Peyer's patch (tissue), 4 donors: ENCODE measurements around the gene L3MBTL4. TPM values are rescaled to one million over a fixed set of nuclear protein-coding genes. Genes with fewer than 3 reads are reported as not detected.
"Not testable (repeated sequence)": the region's sequence is repeated elsewhere in the genome, so short reads cannot be mapped to it uniquely, and the experiment has no call there.

Source experiments
- DNase-seq, 3 donors: peaks; one replicate each; pipeline ENCODE4 v3.0.0-alpha.2; 2017 to 2019
- H3K27ac ChIP-seq, 4 donors: fragments of 200-600 bp; sonication (generic); one replicate each; pipeline ENCODE4 v1.5.1; 2016 to 2019
- H3K27me3 ChIP-seq, 2 donors: fragments of 200-600 bp; sonication (generic); one replicate each; pipeline ENCODE4 v1.5.1; 2019
- H3K36me3 ChIP-seq, 3 donors: fragments of 200-600 bp; sonication (generic); one replicate each; pipeline ENCODE4 v1.5.1; 2016 to 2019
- H3K4me1 ChIP-seq, 4 donors: fragments of 200-600 bp; sonication (generic); one replicate each; pipeline ENCODE4 v1.5.1; 2016 to 2019
- H3K4me3 ChIP-seq, 4 donors: fragments of 200-600 bp; sonication (generic); 1 replicate in 3 of 4; 2 replicates in 1 of 4; pipeline ENCODE4 v1.5.1; 2016 to 2019; ENCODE audit warnings: mild to moderate bottlenecking in 1 of 4
- H3K9me3 ChIP-seq, 4 donors: fragments of 200-600 bp; sonication (generic); one replicate each; pipeline ENCODE4 v1.5.1; 2016 to 2019; ENCODE audit warnings: mild to moderate bottlenecking in 1 of 4
- POLR2A ChIP-seq, 2 donors: fragments of 450-650 bp; IDR thresholded peaks; one replicate each; pipeline ENCODE4 v1.5.1; 2017; ENCODE audit warnings: antibody characterized with exemption in 2 of 2, mild to moderate bottlenecking in 2 of 2, moderate library complexity in 2 of 2
- total RNA-seq, 4 donors: library from RNA; depleted of rRNA; stranded (reverse); fragments of >200 nt; gene quantifications; one replicate each; pipeline ENCODE4 v1.1.0, GENCODE V29; 2016
- TF ChIP-seq, protein P1 (sequence below), 6 experiments: fragments of 450-650 bp in 4 of 6; fragments of 200-600 bp in 2 of 6; sonication (generic) in 1 of 6; IDR thresholded peaks; one replicate each; pipeline ENCODE4 v1.5.1; 2017 to 2019; ENCODE audit warnings: antibody characterized with exemption in 6 of 6, mild to moderate bottlenecking in 3 of 6, moderate library complexity in 1 of 6

The L3MBTL4 gene
- total RNA-seq, 4 donors from 2014 or later = 6.5 to 25.6 (median 13.7) TPM

- Histone ChIP-seq H3K4me1 (no peaks in the 10 kb centered on the region), H3K27me3 (no peaks in the 10 kb centered on the region), H3K36me3 (no peaks in the 10 kb centered on the region), H3K9me3 (no peaks in the 10 kb centered on the region), H3K4me3 (no peak overlapping the region), H3K27ac (no peak overlapping the region)
- TF ChIP-seq POLR2A (IDR thresholded peaks at IDR 0.05) = no peak
- TF ChIP-seq, protein P1, sequence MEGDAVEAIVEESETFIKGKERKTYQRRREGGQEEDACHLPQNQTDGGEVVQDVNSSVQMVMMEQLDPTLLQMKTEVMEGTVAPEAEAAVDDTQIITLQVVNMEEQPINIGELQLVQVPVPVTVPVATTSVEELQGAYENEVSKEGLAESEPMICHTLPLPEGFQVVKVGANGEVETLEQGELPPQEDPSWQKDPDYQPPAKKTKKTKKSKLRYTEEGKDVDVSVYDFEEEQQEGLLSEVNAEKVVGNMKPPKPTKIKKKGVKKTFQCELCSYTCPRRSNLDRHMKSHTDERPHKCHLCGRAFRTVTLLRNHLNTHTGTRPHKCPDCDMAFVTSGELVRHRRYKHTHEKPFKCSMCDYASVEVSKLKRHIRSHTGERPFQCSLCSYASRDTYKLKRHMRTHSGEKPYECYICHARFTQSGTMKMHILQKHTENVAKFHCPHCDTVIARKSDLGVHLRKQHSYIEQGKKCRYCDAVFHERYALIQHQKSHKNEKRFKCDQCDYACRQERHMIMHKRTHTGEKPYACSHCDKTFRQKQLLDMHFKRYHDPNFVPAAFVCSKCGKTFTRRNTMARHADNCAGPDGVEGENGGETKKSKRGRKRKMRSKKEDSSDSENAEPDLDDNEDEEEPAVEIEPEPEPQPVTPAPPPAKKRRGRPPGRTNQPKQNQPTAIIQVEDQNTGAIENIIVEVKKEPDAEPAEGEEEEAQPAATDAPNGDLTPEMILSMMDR (IDR thresholded peaks at IDR 0.05) = no peak
- DNase-seq = no peak
These were observed 17.9 kb downstream of the L3MBTL4 start for GRCh38 chr18:6396847-6397246.

DNA sequence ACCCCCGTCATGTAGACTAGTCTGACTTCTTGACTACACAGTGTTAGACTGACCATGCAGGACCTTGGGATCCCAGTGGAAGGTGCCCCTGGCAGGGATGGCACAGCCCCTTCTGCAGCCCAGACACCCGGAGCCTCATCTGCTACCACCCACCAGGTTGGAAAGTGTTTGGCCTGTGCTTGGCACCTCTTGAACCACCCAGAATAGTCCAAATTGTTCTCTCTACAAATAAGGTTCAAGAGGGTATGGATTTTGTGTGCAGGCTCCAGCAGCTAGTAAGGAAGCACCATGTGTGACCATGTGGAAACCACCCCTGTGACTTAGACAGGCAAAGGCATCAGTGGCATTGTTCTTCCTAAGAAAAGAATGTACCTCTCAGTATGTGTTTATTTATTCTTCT lies 18.4 kb downstream of the L3MBTL4 start:
- no peaks in the 10 kb centered on the region for H3K4me1 ChIP-seq
- no peaks in the 10 kb centered on the region for H3K27me3 ChIP-seq
- H3K36me3 ChIP-seq = no peaks in the 10 kb centered on the region
- TF ChIP-seq POLR2A (IDR thresholded peaks at IDR 0.05) = no peak
- TF ChIP-seq, protein P1 (IDR thresholded peaks at IDR 0.05) = no peak
- H3K9me3 ChIP-seq = no peaks in the 10 kb centered on the region
- DNase-seq = no peak
- H3K4me3 ChIP-seq = no peak overlapping the region
- H3K27ac ChIP-seq = no peak overlapping the region

DNA sequence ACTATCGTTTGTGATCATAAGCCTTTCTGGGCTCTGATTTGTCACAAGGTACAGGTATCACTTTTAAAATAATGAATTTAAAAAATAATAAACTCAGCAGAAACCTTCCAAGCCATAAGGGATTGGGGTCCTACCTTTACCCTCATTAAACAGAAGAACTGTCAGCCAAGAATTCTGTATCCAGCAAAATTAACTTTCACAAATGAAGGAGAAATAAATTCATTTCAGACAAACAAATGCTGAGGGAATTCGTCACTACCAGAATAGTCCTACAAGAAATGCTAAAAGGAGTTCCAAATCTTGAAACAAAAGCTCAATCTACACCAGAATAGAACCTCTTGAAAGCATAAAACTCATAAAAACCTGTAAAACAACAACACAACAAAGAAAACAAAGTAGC lies 25.7 kb downstream of the L3MBTL4 start:
- TF ChIP-seq, protein P1 (IDR thresholded peaks at IDR 0.05) = no peak
- no peak for TF ChIP-seq POLR2A (IDR thresholded peaks at IDR 0.05)
- no peaks in the 10 kb centered on the region for H3K27me3 ChIP-seq
- H3K4me1 ChIP-seq = no peaks in the 10 kb centered on the region
- H3K36me3 ChIP-seq = no peaks in the 10 kb centered on the region
- H3K27ac ChIP-seq = no peak overlapping the region
- no peaks in the 10 kb centered on the region for H3K9me3 ChIP-seq
- no peak overlapping the region for H3K4me3 ChIP-seq
- DNase-seq = no peak

- H3K36me3 ChIP-seq = no peaks in the 10 kb centered on the region
- no peaks in the 10 kb centered on the region for H3K9me3 ChIP-seq
- no peak overlapping the region for H3K27ac ChIP-seq
- TF ChIP-seq, protein P1 (IDR thresholded peaks at IDR 0.05) = no peak
- no peak for TF ChIP-seq POLR2A (IDR thresholded peaks at IDR 0.05)
- H3K4me1 ChIP-seq = no peaks in the 10 kb centered on the region
- DNase-seq = no peak
- no peaks in the 10 kb centered on the region for H3K27me3 ChIP-seq
- H3K4me3 ChIP-seq = no peak overlapping the region
These were observed 31.7 kb downstream of the L3MBTL4 start for GRCh38 chr18:6382963-6383362.

DNA sequence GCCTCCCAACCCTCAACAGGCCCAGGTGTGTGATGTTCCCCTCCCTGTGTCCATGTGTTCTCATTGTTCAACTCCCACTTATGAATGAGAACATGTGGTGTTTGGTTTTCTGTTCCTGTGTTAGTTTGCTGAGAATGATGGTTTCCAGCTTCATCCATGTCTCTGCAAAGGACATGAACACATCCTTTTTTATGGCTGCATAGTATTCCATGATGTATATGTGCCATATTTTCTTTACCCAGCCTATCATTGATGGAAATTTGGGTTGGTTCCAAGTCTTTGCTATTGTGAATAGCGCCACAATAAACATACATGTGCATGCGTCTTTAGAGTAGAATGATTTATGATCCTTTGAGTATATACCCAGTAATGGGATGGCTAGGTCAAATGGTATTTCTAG lies 37.2 kb downstream of the L3MBTL4 start:
- not testable (repeated sequence) for H3K36me3 ChIP-seq, H3K4me3 ChIP-seq, H3K27ac ChIP-seq, DNase-seq, H3K9me3 ChIP-seq, H3K27me3 ChIP-seq, H3K4me1 ChIP-seq

GRCh38 chr18:6376433-6377229 lies 38.1 kb downstream of the L3MBTL4 start:
- Histone ChIP-seq H3K27me3 (no peaks in the 10 kb centered on the region), H3K4me3 (no peak overlapping the region), H3K27ac (no peak overlapping the region), H3K4me1 (no peaks in the 10 kb centered on the region), H3K9me3 (no peaks in the 10 kb centered on the region), H3K36me3 (no peaks in the 10 kb centered on the region)
- no peak for TF ChIP-seq POLR2A (IDR thresholded peaks at IDR 0.05)
- TF ChIP-seq, protein P1 (IDR thresholded peaks at IDR 0.05) = no peak
- no peak for DNase-seq
